Measurements from ENCODE around the gene BTRC. TPM values are rescaled to one million over a fixed set of nuclear protein-coding genes. Genes with fewer than 3 reads are reported as not detected.

BTRC gene
- total and polyA plus RNA-seq, 10 of the 15 experiments (the other 5 are each of a cell fraction or from before 2014, with no cell fraction given) = 2.2 to 18.6 (median 8.6) TPM

DNA sequence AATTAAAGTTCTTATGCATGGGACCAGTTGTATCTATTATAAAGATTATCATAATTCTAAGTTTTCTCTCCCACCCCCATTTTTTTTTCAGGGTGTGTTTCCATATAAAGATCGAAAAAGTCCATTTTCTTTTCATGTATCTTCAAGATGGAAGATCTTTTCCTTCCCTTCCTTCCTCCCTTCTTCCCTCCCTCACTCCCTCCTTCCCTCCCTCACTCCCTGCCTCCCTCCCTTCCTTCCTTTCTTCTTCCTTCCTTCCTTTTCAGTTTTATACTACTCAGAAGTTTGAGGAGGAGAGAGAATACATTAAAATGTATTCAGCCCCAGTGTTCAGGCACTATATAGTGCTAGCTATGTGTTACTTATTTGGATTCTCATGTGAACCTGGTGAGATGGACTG lies 136.1 kb downstream of the BTRC start:
- ATAC-seq (no peak), FAIRE-seq (no peak), DNase-seq (ENCODE audit: low read depth, low spot score) (no peak)
- no TSS peak for BruUV-seq (replicated peaks)
- Histone ChIP-seq H3K4me2 (ENCODE audit: control insufficient read depth, insufficient read depth) (no peak overlapping the region), H3K9ac (ENCODE audit: control insufficient read depth, insufficient read depth, low read length) (no peak overlapping the region), H3K27ac (ENCODE audit: control insufficient read depth, insufficient read depth) (no peak overlapping the region), H3K4me3 (no peak overlapping the region), H3K9me3 (replicated peaks; ENCODE audit: control insufficient read depth, insufficient read depth, low read length) (no peaks in the 10 kb centered on the region), H3K79me2 (ENCODE audit: control insufficient read depth, insufficient read depth, low read length) (no peaks in the 10 kb centered on the region), H4K20me1 (ENCODE audit: control insufficient read depth, insufficient read depth) (no peaks in the 10 kb centered on the region), H3K27me3 (replicated peaks in 1 of 2; ENCODE audit: control insufficient read depth in 2 of 2, insufficient read depth in 2 of 2, low read length in 1 of 2) (no peaks in the 10 kb centered on the region), H3K4me1 (ENCODE audit: control insufficient read depth, insufficient read depth, low read length) (no peaks in the 10 kb centered on the region), H2AFZ (ENCODE audit: control insufficient read depth, low read depth, low read length) (no peak overlapping the region), H3K36me3 (ENCODE audit: control insufficient read depth in 2 of 2, insufficient read depth in 2 of 2, low read length in 1 of 2) (no peaks in the 10 kb centered on the region)
- ChIA-PET RAD21 (ENCODE audit: unreplicated experiment) (no interaction called here), POLR2A (no interaction called here), CTCF (interaction anchor here (1.1 to 8.1 kb wide), 4 partner anchors 13 to 329 kb away, joined by 3 to 51 read pairs (median 4); no protein-coding TSS in a partner anchor), SMC1A (ENCODE audit: uncharacterized antibody, unreplicated experiment) (interaction anchor here (0.8 to 1.6 kb wide), 2 partner anchors 26 to 36 kb away, joined by 4 to 5 read pairs; no protein-coding TSS in a partner anchor)
- in situ Hi-C loops (cut with MboI) (no loop called here), intact Hi-C loops (cut with micrococcal nuclease; ENCODE audit: unreplicated experiment) (no loop called here)
- 100% methylated on average over 1 of the region's 1 CpG for WGBS (ENCODE audit: insufficient coverage, insufficient replicate concordance, low lambda C conversion rate, missing lambda C conversion rate)
- TF ChIP-seq POLR2AphosphoS2 (IDR thresholded peaks at IDR 0.05; ENCODE audit: low read depth, low read length) (no peak), JUNB (IDR thresholded peaks at IDR 0.05) (no peak), YBX1 (IDR thresholded peaks at IDR 0.05) (no peak), BRCA1 (IDR thresholded peaks at IDR 0.05; ENCODE audit: low read depth, low read length) (no peak), HDGF (IDR thresholded peaks at IDR 0.05) (no peak), ZNF384 (IDR thresholded peaks at IDR 0.05; ENCODE audit: borderline replicate concordance, low read depth, low read length) (no peak), POLR2A (IDR thresholded peaks at IDR 0.05; ENCODE audit: low read depth, low read length) (no peak), CHD4 (IDR thresholded peaks at IDR 0.05) (no peak), DPF2 (IDR thresholded peaks at IDR 0.05) (no peak), NFXL1 (IDR thresholded peaks at IDR 0.05; ENCODE audit: borderline replicate concordance) (no peak), SREBF2 (IDR thresholded peaks at IDR 0.05; ENCODE audit: low read length) (no peak), TAF1 (IDR thresholded peaks at IDR 0.05; ENCODE audit: borderline replicate concordance, low read depth, low read length) (no peak)
- TF ChIP-seq, protein P1, sequence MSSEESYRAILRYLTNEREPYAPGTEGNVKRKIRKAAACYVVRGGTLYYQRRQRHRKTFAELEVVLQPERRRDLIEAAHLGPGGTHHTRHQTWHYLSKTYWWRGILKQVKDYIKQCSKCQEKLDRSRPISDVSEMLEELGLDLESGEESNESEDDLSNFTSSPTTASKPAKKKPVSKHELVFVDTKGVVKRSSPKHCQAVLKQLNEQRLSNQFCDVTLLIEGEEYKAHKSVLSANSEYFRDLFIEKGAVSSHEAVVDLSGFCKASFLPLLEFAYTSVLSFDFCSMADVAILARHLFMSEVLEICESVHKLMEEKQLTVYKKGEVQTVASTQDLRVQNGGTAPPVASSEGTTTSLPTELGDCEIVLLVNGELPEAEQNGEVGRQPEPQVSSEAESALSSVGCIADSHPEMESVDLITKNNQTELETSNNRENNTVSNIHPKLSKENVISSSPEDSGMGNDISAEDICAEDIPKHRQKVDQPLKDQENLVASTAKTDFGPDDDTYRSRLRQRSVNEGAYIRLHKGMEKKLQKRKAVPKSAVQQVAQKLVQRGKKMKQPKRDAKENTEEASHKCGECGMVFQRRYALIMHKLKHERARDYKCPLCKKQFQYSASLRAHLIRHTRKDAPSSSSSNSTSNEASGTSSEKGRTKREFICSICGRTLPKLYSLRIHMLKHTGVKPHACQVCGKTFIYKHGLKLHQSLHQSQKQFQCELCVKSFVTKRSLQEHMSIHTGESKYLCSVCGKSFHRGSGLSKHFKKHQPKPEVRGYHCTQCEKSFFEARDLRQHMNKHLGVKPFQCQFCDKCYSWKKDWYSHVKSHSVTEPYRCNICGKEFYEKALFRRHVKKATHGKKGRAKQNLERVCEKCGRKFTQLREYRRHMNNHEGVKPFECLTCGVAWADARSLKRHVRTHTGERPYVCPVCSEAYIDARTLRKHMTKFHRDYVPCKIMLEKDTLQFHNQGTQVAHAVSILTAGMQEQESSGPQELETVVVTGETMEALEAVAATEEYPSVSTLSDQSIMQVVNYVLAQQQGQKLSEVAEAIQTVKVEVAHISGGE (CRISPR knock-in tag; IDR thresholded peaks at IDR 0.05) = no peak
- TF ChIP-seq, protein P2, sequence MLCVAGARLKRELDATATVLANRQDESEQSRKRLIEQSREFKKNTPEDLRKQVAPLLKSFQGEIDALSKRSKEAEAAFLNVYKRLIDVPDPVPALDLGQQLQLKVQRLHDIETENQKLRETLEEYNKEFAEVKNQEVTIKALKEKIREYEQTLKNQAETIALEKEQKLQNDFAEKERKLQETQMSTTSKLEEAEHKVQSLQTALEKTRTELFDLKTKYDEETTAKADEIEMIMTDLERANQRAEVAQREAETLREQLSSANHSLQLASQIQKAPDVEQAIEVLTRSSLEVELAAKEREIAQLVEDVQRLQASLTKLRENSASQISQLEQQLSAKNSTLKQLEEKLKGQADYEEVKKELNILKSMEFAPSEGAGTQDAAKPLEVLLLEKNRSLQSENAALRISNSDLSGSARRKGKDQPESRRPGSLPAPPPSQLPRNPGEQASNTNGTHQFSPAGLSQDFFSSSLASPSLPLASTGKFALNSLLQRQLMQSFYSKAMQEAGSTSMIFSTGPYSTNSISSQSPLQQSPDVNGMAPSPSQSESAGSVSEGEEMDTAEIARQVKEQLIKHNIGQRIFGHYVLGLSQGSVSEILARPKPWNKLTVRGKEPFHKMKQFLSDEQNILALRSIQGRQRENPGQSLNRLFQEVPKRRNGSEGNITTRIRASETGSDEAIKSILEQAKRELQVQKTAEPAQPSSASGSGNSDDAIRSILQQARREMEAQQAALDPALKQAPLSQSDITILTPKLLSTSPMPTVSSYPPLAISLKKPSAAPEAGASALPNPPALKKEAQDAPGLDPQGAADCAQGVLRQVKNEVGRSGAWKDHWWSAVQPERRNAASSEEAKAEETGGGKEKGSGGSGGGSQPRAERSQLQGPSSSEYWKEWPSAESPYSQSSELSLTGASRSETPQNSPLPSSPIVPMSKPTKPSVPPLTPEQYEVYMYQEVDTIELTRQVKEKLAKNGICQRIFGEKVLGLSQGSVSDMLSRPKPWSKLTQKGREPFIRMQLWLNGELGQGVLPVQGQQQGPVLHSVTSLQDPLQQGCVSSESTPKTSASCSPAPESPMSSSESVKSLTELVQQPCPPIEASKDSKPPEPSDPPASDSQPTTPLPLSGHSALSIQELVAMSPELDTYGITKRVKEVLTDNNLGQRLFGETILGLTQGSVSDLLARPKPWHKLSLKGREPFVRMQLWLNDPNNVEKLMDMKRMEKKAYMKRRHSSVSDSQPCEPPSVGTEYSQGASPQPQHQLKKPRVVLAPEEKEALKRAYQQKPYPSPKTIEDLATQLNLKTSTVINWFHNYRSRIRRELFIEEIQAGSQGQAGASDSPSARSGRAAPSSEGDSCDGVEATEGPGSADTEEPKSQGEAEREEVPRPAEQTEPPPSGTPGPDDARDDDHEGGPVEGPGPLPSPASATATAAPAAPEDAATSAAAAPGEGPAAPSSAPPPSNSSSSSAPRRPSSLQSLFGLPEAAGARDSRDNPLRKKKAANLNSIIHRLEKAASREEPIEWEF (IDR thresholded peaks at IDR 0.05; ENCODE audit: insufficient replicate concordance, low read depth, low read length) = no peak
- TF ChIP-seq, protein P3, sequence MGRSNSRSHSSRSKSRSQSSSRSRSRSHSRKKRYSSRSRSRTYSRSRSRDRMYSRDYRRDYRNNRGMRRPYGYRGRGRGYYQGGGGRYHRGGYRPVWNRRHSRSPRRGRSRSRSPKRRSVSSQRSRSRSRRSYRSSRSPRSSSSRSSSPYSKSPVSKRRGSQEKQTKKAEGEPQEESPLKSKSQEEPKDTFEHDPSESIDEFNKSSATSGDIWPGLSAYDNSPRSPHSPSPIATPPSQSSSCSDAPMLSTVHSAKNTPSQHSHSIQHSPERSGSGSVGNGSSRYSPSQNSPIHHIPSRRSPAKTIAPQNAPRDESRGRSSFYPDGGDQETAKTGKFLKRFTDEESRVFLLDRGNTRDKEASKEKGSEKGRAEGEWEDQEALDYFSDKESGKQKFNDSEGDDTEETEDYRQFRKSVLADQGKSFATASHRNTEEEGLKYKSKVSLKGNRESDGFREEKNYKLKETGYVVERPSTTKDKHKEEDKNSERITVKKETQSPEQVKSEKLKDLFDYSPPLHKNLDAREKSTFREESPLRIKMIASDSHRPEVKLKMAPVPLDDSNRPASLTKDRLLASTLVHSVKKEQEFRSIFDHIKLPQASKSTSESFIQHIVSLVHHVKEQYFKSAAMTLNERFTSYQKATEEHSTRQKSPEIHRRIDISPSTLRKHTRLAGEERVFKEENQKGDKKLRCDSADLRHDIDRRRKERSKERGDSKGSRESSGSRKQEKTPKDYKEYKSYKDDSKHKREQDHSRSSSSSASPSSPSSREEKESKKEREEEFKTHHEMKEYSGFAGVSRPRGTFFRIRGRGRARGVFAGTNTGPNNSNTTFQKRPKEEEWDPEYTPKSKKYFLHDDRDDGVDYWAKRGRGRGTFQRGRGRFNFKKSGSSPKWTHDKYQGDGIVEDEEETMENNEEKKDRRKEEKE (IDR thresholded peaks at IDR 0.05) = no peak

Data from GM12878 (cell line).